ENCODE data around the gene OR51E2.

The OR51E2 gene

DNA sequence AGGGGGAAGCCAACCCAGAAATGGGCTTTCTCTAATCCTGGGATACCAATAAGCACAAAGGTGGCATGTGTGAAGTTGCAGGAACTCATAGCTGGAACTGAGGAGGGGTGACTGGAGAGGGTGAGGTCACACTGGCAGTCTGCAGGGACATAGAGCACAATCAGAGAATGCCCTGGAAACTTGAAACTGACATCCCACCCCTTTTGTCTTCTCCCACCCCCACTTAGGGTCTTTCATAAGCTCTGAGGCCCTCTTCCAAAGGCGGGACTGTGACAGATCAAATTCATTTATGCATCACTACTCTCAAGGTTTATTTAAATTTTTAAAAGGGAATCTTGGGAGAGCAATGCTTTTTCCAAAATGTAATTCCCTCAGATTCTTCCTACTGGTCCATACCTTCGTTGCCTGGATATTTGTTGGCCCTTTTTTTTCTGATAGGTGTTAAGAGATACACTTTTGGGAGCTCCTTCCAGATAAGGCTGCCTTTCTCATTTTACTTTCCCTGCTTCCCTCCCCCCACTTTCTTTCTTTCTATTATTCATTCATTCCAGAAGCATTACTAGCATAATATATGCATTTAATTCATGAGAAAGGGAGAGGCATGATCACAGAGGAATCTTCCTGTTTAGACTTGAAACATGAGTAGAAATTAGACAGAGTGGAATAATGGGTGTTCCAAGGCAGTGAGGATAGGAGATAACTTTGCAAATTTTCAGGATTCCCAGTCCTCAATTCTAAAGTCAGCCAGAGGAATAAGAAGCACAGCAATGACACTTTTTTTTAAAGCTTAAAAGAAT lies 14.8 kb downstream of the OR51E2 start:
- TF ChIP-seq, protein P1, sequence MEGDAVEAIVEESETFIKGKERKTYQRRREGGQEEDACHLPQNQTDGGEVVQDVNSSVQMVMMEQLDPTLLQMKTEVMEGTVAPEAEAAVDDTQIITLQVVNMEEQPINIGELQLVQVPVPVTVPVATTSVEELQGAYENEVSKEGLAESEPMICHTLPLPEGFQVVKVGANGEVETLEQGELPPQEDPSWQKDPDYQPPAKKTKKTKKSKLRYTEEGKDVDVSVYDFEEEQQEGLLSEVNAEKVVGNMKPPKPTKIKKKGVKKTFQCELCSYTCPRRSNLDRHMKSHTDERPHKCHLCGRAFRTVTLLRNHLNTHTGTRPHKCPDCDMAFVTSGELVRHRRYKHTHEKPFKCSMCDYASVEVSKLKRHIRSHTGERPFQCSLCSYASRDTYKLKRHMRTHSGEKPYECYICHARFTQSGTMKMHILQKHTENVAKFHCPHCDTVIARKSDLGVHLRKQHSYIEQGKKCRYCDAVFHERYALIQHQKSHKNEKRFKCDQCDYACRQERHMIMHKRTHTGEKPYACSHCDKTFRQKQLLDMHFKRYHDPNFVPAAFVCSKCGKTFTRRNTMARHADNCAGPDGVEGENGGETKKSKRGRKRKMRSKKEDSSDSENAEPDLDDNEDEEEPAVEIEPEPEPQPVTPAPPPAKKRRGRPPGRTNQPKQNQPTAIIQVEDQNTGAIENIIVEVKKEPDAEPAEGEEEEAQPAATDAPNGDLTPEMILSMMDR (conservative IDR thresholded peaks at IDR 0.05; ENCODE audit: low read depth) = no peak
- POLR2A ChIA-PET (ENCODE audit: low non-redundant PET) = no interaction called here
- CTCF ChIA-PET = interaction anchor here (0.6 kb wide), 1 partner anchor 505 kb away, joined by 3 read pairs; no protein-coding TSS in a partner anchor
- no peak overlapping the region for H3K27ac ChIP-seq
- peak; percentile 26 for DNase-seq (ENCODE audit: low spot score)

DNA sequence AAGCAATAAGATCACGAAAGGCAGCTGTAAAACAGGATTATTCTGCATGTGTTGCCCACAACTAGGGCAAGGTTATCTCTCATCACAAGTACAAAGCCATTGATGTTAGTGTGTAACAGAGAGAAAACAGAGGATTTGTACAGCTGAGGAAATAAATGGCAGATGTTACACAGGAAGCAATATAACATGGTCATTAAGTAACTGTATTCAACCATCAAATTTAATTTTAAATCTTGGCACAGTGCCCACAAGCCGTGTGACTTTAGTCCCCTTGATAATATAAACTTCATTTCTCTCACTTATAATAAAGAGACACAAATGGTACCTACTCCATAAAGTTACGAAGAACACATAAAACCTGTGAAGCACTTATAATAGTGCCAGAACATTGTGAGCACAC lies 17.3 kb downstream of the OR51E2 start:
- DNase-seq (ENCODE audit: low spot score) = no peak
- POLR2A ChIA-PET (ENCODE audit: low non-redundant PET) = no interaction called here
- CTCF ChIA-PET = no interaction called here
- TF ChIP-seq, protein P1 (conservative IDR thresholded peaks at IDR 0.05; ENCODE audit: low read depth) = no peak
- H3K27ac ChIP-seq = no peak overlapping the region

DNA sequence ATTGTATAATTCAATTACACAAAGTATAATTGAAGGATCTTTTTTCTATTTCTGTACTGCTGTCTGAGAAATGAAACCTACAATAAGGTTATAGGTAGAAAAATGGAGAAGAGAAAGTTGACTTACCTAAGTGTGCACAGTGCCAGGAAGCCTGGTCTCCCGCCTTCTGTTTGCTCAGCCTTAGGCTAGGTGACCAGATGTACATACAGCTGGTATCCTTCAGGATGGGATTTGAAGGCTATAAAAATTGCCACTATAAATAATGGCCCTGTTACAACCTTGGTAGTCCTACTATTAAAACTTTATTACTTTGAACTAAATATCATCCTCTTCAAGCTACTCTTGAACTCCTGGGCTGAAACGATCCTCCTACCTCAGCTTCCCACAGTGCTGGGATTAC lies 19.7 kb downstream of the OR51E2 start:
- CTCF ChIA-PET = no interaction called here
- TF ChIP-seq, protein P1 (conservative IDR thresholded peaks at IDR 0.05; ENCODE audit: low read depth) = no peak
- DNase-seq (ENCODE audit: low spot score) = no peak
- POLR2A ChIA-PET (ENCODE audit: low non-redundant PET) = no interaction called here
- H3K27ac ChIP-seq = no peak overlapping the region

DNA sequence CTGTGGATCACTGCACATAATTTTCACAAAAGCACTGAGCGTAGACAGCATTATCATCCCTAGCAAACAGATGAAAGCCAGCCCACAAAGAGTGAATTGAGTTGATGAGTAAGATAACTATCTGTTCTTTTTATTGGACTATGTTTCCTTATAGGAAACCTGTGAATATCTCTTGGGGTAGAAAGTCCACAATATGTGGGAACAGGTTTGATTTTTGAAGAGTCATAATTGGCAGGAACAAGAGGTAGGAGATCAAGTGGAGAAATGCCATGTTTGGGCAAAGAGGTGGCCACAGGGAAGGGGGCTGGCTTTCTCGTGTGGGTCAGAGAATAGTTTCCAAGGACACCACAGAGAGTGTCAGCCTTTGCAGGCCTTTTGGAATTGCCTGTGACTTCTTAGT lies 23.9 kb downstream of the OR51E2 start:
- ChIA-PET CTCF (no interaction called here), POLR2A (ENCODE audit: low non-redundant PET) (no interaction called here)
- no peak overlapping the region for H3K27ac ChIP-seq
- TF ChIP-seq, protein P1 (conservative IDR thresholded peaks at IDR 0.05; ENCODE audit: low read depth) = no peak
- DNase-seq (ENCODE audit: low spot score) = no peak

DNA sequence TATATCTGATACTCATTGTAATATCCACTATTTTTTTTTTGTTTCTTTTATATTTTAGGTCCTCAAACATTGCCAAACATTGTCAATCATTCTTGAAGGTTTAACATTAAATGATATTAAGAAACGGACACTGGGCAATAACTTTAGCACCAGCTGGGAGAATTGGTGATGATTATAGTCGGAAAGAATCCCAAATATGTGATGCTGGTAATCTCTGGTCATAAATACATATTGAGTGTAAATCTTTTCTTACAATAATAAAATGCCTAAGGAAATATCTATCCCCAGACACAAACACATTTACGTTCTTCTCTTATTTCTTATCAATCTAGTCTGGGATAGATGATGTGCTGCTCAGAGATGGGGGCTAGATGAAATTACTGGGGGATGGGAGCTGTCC lies 25.2 kb downstream of the OR51E2 start:
- H3K27ac ChIP-seq = no peak overlapping the region
- POLR2A ChIA-PET (ENCODE audit: low non-redundant PET) = no interaction called here
- CTCF ChIA-PET = interaction anchor here (0.7 kb wide), 1 partner anchor 44 kb away, joined by 4 read pairs; no protein-coding TSS in a partner anchor
- no peak for DNase-seq (ENCODE audit: low spot score)
- TF ChIP-seq, protein P1 (conservative IDR thresholded peaks at IDR 0.05; ENCODE audit: low read depth) = no peak

DNA sequence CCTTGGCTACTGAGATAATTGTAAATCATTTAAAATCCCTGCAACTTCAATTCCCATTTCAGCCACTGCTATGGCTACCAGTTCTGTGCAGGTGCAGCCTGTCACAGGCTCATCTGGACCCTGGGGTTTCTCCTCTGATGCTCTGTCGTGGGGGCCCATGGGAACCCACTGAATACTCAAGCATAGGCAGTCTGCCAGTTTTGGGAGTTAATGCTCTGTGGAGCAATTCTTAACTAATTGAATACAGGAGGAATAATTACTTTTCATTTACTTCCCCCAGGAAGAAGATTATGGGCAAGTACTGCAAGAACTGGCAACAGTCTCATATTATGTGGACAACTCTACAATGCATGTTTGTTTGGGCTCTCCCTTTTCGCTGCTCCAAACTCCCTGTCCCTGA lies 25.9 kb downstream of the OR51E2 start:
- no peak overlapping the region for H3K27ac ChIP-seq
- ChIA-PET CTCF (no interaction called here), POLR2A (ENCODE audit: low non-redundant PET) (no interaction called here)
- DNase-seq (ENCODE audit: low spot score) = no peak
- TF ChIP-seq, protein P1 (conservative IDR thresholded peaks at IDR 0.05; ENCODE audit: low read depth) = no peak

Data from RWPE1 (cell line).